H9 (cell line): ENCODE results near the gene KIAA0753. TPM values are rescaled to one million over a fixed set of nuclear protein-coding genes. Genes with fewer than 3 reads are reported as not detected.

Source experiments
- DNase-seq: peaks from one replicate; pipeline ENCODE4 v3.0.0-alpha.2; 2017
- H2AFZ ChIP-seq: one replicate; pipeline ENCODE4 v1.6.1; 2013; ENCODE audit warnings: mild to moderate bottlenecking, low read length, control low read depth, moderate library complexity
- H2AK5ac ChIP-seq: 2 replicates; pipeline ENCODE4 v1.6.1; 2013; ENCODE audit warnings: low read length, control low read depth, mixed read lengths; ENCODE audit not compliant: insufficient read length
- H2BK120ac ChIP-seq: one replicate; pipeline ENCODE4 v1.6.1; 2013; ENCODE audit warnings: low read depth, mild to moderate bottlenecking, low read length, control low read depth, inconsistent platforms; ENCODE audit not compliant: poor library complexity, severe bottlenecking
- H2BK12ac ChIP-seq: 2 replicates; pipeline ENCODE4 v1.6.1; 2013; ENCODE audit warnings: low read length, control low read depth, mixed read lengths, low read depth; ENCODE audit not compliant: insufficient read length
- H2BK15ac ChIP-seq: 2 replicates; pipeline ENCODE4 v1.6.1; 2013; ENCODE audit warnings: low read depth, low read length, control low read depth
- H2BK20ac ChIP-seq: one replicate; pipeline ENCODE4 v1.6.1; 2013; ENCODE audit warnings: low read depth, mild to moderate bottlenecking, low read length, control low read depth, inconsistent platforms; ENCODE audit not compliant: poor library complexity, severe bottlenecking
- H2BK5ac ChIP-seq: 2 replicates; pipeline ENCODE4 v1.6.1; 2013; ENCODE audit warnings: low read length, control low read depth, mixed read lengths; ENCODE audit not compliant: insufficient read length
- H3K14ac ChIP-seq: 2 replicates; pipeline ENCODE4 v1.6.1; 2013; ENCODE audit warnings: low read length, control low read depth; ENCODE audit not compliant: insufficient read depth
- H3K18ac ChIP-seq: 2 replicates; pipeline ENCODE4 v1.6.1; 2013; ENCODE audit warnings: low read depth, mild to moderate bottlenecking, mixed read lengths, low read length, control low read depth; ENCODE audit not compliant: insufficient read length
- H3K23ac ChIP-seq: 2 replicates; pipeline ENCODE4 v1.6.1; 2013; ENCODE audit warnings: low read length, control low read depth, mixed read lengths, low read depth; ENCODE audit not compliant: insufficient read length
- H3K23me2 ChIP-seq: 2 replicates; pipeline ENCODE4 v1.6.1; 2013; ENCODE audit warnings: low read depth, mild to moderate bottlenecking, mixed read lengths, low read length, control low read depth; ENCODE audit not compliant: insufficient read length, poor library complexity, severe bottlenecking
- H3K27ac ChIP-seq: 2 replicates; pipeline ENCODE4 v1.5.1; 2013; ENCODE audit warnings: low read length, control low read depth, mixed read lengths, low read depth; ENCODE audit not compliant: insufficient read length
- H3K27me3 ChIP-seq: 2 replicates; pipeline ENCODE4 v1.6.1; 2013; ENCODE audit warnings: low read length, control low read depth, inconsistent platforms; ENCODE audit not compliant: insufficient read depth
- H3K4ac ChIP-seq: 2 replicates; pipeline ENCODE4 v1.6.1; 2013; ENCODE audit warnings: low read depth, mild to moderate bottlenecking, control low read depth, inconsistent platforms, low read length, moderate library complexity
- H3K4me1 ChIP-seq: 2 replicates; pipeline ENCODE4 v1.6.1; 2013; ENCODE audit warnings: low read length, control low read depth, inconsistent platforms; ENCODE audit not compliant: insufficient read depth
- H3K4me2 ChIP-seq: 2 replicates; pipeline ENCODE4 v1.6.1; 2013; ENCODE audit warnings: low read length, control low read depth, mixed read lengths; ENCODE audit not compliant: insufficient read length, insufficient read depth
- H3K56ac ChIP-seq: 2 replicates; pipeline ENCODE4 v1.6.1; 2013; ENCODE audit warnings: low read depth, mild to moderate bottlenecking, mixed read lengths, low read length, control low read depth; ENCODE audit not compliant: insufficient read length
- H3K79me1 ChIP-seq: 2 replicates; pipeline ENCODE4 v1.6.1; 2013; ENCODE audit warnings: low read depth, mild to moderate bottlenecking, moderate library complexity, low read length, control low read depth, inconsistent platforms; ENCODE audit not compliant: insufficient read depth, poor library complexity, severe bottlenecking
- H3K79me2 ChIP-seq: 2 replicates; pipeline ENCODE4 v1.6.1; 2013; ENCODE audit warnings: low read length, control low read depth, inconsistent platforms; ENCODE audit not compliant: insufficient read depth
- H3K9ac ChIP-seq: 2 replicates; pipeline ENCODE4 v1.6.1; 2013; ENCODE audit warnings: low read length, control low read depth, mixed read lengths; ENCODE audit not compliant: insufficient read length; ENCODE audit errors: extremely low read depth
- H3K9me3 ChIP-seq: one replicate; pipeline ENCODE4 v1.6.1; 2013; ENCODE audit warnings: low read depth, low read length, inconsistent platforms; ENCODE audit not compliant: control insufficient read depth
- H3T11ph ChIP-seq: one replicate; pipeline ENCODE4 v1.6.1; 2013; ENCODE audit warnings: mild to moderate bottlenecking, low read length, control low read depth, inconsistent platforms
- H4K20me1 ChIP-seq: one replicate; pipeline ENCODE4 v1.6.1; 2013; ENCODE audit not compliant: control insufficient read depth, insufficient read length, insufficient read depth
- H4K5ac ChIP-seq: 2 replicates; pipeline ENCODE4 v1.6.1; 2013; ENCODE audit warnings: low read depth, mild to moderate bottlenecking, mixed read lengths, low read length, control low read depth; ENCODE audit not compliant: insufficient read length
- H4K8ac ChIP-seq: replicated peaks from 2 replicates; pipeline ENCODE4 v1.6.1; 2013; ENCODE audit warnings: low read length, control low read depth, mixed read lengths, low read depth; ENCODE audit not compliant: insufficient read length
- H4K91ac ChIP-seq: 2 replicates; pipeline ENCODE4 v1.6.1; 2013; ENCODE audit warnings: low read depth, mild to moderate bottlenecking, moderate library complexity, mixed read lengths, low read length, control low read depth; ENCODE audit not compliant: insufficient read length
- H3K27ac Mint-ChIP-seq, 3 experiments: 2 replicates in 2 of 3; 3 replicates in 1 of 3; pipeline ENCODE4 v1.8.0; 2020 to 2021; ENCODE audit warnings: mixed read lengths in 3 of 3, mild to moderate bottlenecking in 1 of 3, moderate library complexity in 1 of 3
- H3K27me3 Mint-ChIP-seq: 2 replicates; pipeline ENCODE4 v1.8.0; 2021; ENCODE audit warnings: low read depth, mild to moderate bottlenecking, moderate library complexity, mixed read lengths
- H3K36me3 Mint-ChIP-seq, 3 experiments: 2 replicates in 2 of 3; 3 replicates in 1 of 3; pipeline ENCODE4 v1.8.0; 2020 to 2021; ENCODE audit warnings: low read depth in 3 of 3, mixed read lengths in 3 of 3; ENCODE audit not compliant: insufficient read depth in 1 of 3
- H3K4me1 Mint-ChIP-seq, 2 experiments: 2 replicates each; pipeline ENCODE4 v1.8.0; 2020; ENCODE audit warnings: mixed read lengths in 2 of 2
- H3K4me3 Mint-ChIP-seq, 2 experiments: 2 replicates in 1 of 2; 3 replicates in 1 of 2; pipeline ENCODE4 v1.8.0; 2020 to 2021; ENCODE audit warnings: mild to moderate bottlenecking in 2 of 2, mixed read lengths in 2 of 2, moderate library complexity in 1 of 2
- H3K9me3 Mint-ChIP-seq, 2 experiments: 2 replicates in 1 of 2; 3 replicates in 1 of 2; pipeline ENCODE4 v1.8.0; 2020; ENCODE audit warnings: mild to moderate bottlenecking in 2 of 2, mixed read lengths in 2 of 2, moderate library complexity in 1 of 2
- total RNA-seq: library from RNA; stranded (reverse); gene quantifications from 2 replicates; pipeline ENCODE4 v1.2.1, GENCODE V29; 2021
- TF ChIP-seq, protein P1 (sequence below): fragments of 200-600 bp; sonication (generic); conservative IDR thresholded peaks from 3 replicates; pipeline ENCODE4 v1.8.0; 2021; ENCODE audit warnings: antibody characterized with exemption, mild to moderate bottlenecking

KIAA0753 gene
- total RNA-seq, 1 experiment from 2014 or later: 37.2 TPM

DNA sequence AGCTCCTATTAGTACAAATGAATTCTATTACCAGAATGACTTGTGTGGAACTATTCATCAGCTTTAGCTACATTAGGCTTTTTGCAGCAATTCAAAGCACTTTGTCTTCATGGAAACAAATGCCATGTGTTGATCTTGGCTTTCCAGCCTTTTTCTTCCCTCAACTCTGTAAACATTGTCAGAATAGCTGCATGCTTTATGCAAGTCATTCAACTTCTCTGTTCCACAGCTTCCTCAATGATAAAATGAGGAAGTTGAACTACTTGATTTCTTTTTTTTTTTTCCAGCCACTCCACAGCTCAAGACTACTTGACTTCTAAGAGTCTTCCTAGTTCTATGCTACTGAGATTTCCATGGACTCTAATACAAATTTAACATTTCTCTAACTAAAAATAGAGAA, 41.1 kb downstream of the KIAA0753 start:
- H4K91ac ChIP-seq: no peak overlapping the region
- Mint-ChIP-seq H3K27ac (no peak overlapping the region), H3K36me3 (peaks cover 10 to 75% (median 26%) of the 10 kb centered on the region in 3 experiments; a peak in 6 of 7 replicates), H3K27me3 (no peaks in the 10 kb centered on the region), H3K4me3 (no peak overlapping the region), H3K9me3 (no peaks in the 10 kb centered on the region), H3K4me1 (no peaks in the 10 kb centered on the region)
- H3K4me1 ChIP-seq: no peaks in the 10 kb centered on the region
- H2BK15ac ChIP-seq: no peak overlapping the region
- H4K5ac ChIP-seq: no peak overlapping the region
- no peak overlapping the region for H3T11ph ChIP-seq
- no peaks in the 10 kb centered on the region for H3K27me3 ChIP-seq
- TF ChIP-seq, protein P1, sequence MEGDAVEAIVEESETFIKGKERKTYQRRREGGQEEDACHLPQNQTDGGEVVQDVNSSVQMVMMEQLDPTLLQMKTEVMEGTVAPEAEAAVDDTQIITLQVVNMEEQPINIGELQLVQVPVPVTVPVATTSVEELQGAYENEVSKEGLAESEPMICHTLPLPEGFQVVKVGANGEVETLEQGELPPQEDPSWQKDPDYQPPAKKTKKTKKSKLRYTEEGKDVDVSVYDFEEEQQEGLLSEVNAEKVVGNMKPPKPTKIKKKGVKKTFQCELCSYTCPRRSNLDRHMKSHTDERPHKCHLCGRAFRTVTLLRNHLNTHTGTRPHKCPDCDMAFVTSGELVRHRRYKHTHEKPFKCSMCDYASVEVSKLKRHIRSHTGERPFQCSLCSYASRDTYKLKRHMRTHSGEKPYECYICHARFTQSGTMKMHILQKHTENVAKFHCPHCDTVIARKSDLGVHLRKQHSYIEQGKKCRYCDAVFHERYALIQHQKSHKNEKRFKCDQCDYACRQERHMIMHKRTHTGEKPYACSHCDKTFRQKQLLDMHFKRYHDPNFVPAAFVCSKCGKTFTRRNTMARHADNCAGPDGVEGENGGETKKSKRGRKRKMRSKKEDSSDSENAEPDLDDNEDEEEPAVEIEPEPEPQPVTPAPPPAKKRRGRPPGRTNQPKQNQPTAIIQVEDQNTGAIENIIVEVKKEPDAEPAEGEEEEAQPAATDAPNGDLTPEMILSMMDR: no peak
- H3K56ac ChIP-seq: no peak overlapping the region
- no peak overlapping the region for H2BK20ac ChIP-seq
- no peaks in the 10 kb centered on the region for H3K79me2 ChIP-seq
- H3K27ac ChIP-seq: no peak overlapping the region
- H2BK120ac ChIP-seq: no peak overlapping the region
- no peak overlapping the region for H3K14ac ChIP-seq
- H2BK5ac ChIP-seq: no peak overlapping the region
- no peak overlapping the region for H3K4me2 ChIP-seq
- no peak overlapping the region for H2AFZ ChIP-seq
- no peaks in the 10 kb centered on the region for H3K23me2 ChIP-seq
- DNase-seq: no peak
- no peak overlapping the region for H3K23ac ChIP-seq
- no peaks in the 10 kb centered on the region for H3K79me1 ChIP-seq
- H3K9me3 ChIP-seq: no peaks in the 10 kb centered on the region
- H2BK12ac ChIP-seq: no peak overlapping the region
- H4K20me1 ChIP-seq: no peaks in the 10 kb centered on the region
- no peak overlapping the region for H3K4ac ChIP-seq
- no peak overlapping the region for H2AK5ac ChIP-seq
- H3K9ac ChIP-seq: no peak overlapping the region
- no peak overlapping the region for H4K8ac ChIP-seq
- no peak overlapping the region for H3K18ac ChIP-seq
